CD14-positive monocyte (primary cell): ENCODE results near the gene SLC13A3. TPM values are rescaled to one million over a fixed set of nuclear protein-coding genes. Genes with fewer than 3 reads are reported as not detected.

Source experiments
- DNase-seq, 3 donors: peaks; one replicate each; pipeline ENCODE4 v3.0.0-alpha.2; 2011 to 2022
- H2AFZ ChIP-seq: 2 replicates; pipeline ENCODE4 v1.6.0; 2012; ENCODE audit warnings: mild to moderate bottlenecking, low read depth, low read length, inconsistent platforms; ENCODE audit not compliant: insufficient read depth, poor library complexity, severe bottlenecking
- H3K27ac ChIP-seq, 2 donors: 1 replicate in 1 of 2; 2 replicates in 1 of 2; pipeline ENCODE4 v1.5.1; 2012 to 2013; ENCODE audit warnings: low read length in 2 of 2, control low read depth in 1 of 2, inconsistent platforms in 1 of 2, low read depth in 1 of 2, mild to moderate bottlenecking in 1 of 2
- H3K27me3 ChIP-seq, 2 donors: one replicate each; pipeline versions ENCODE4 v1.6.0 to v1.6.1; 2011 to 2013; ENCODE audit warnings: low read length in 2 of 2; ENCODE audit not compliant: control insufficient read depth in 2 of 2, insufficient read depth in 2 of 2
- H3K36me3 ChIP-seq, 2 donors: replicated peaks in 1 of 2; 1 replicate in 1 of 2; 2 replicates in 1 of 2; pipeline versions ENCODE4 v1.5.1 to v1.6.1; 2012 to 2013; ENCODE audit warnings: low read length in 2 of 2, control low read depth in 1 of 2, inconsistent platforms in 1 of 2, mild to moderate bottlenecking in 1 of 2; ENCODE audit not compliant: insufficient read depth in 2 of 2, control insufficient read depth in 1 of 2
- H3K4me1 ChIP-seq, 2 donors: 1 replicate in 1 of 2; 2 replicates in 1 of 2; pipeline versions ENCODE4 v1.5.1 to v1.6.1; 2012 to 2013; ENCODE audit warnings: low read length in 2 of 2, control low read depth in 1 of 2, inconsistent platforms in 1 of 2, mild to moderate bottlenecking in 1 of 2, moderate library complexity in 1 of 2; ENCODE audit not compliant: insufficient read depth in 2 of 2, control insufficient read depth in 1 of 2
- H3K4me2 ChIP-seq: replicated peaks from 2 replicates; pipeline ENCODE3; 2012; ENCODE audit warnings: low read length, moderate library complexity, mild to moderate bottlenecking; ENCODE audit not compliant: poor library complexity, severe bottlenecking; ENCODE audit errors: extremely low read depth
- H3K4me3 ChIP-seq, 3 experiments: fragments of 200-600 bp in 1 of 3; sonication (generic) in 1 of 3; replicated peaks in 1 of 3; 1 replicate in 2 of 3; 2 replicates in 1 of 3; pipeline ENCODE4 v1.5.1; 2011 to 2013; ENCODE audit warnings: low read length in 3 of 3, mild to moderate bottlenecking in 3 of 3, control low read depth in 2 of 3, low read depth in 2 of 3, inconsistent platforms in 1 of 3, moderate library complexity in 1 of 3
- H3K79me2 ChIP-seq: 2 replicates; pipeline ENCODE4 v1.6.0; 2012; ENCODE audit warnings: mild to moderate bottlenecking, control low read depth, inconsistent platforms, low read length, moderate library complexity; ENCODE audit not compliant: insufficient read depth
- H3K9ac ChIP-seq: 2 replicates; pipeline ENCODE4 v1.6.0; 2017; ENCODE audit warnings: low read length, mild to moderate bottlenecking; ENCODE audit not compliant: insufficient read depth, poor library complexity, severe bottlenecking
- H3K9me3 ChIP-seq, 2 donors: replicated peaks in 1 of 2; 1 replicate in 1 of 2; 2 replicates in 1 of 2; pipeline versions ENCODE4 v1.5.1 to v1.6.1; 2012 to 2013; ENCODE audit warnings: low read length in 2 of 2, control low read depth in 1 of 2; ENCODE audit not compliant: control insufficient read depth in 1 of 2, insufficient read depth in 1 of 2
- H4K20me1 ChIP-seq: 2 replicates; pipeline ENCODE4 v1.6.0; 2012; ENCODE audit warnings: mild to moderate bottlenecking, low read length, control low read depth, moderate library complexity; ENCODE audit not compliant: insufficient read depth
- H3K27ac Mint-ChIP-seq, 7 donors: one replicate each; pipeline ENCODE4 v1.8.0; 2020; ENCODE audit warnings: mild to moderate bottlenecking in 7 of 7, mixed read lengths in 7 of 7, moderate library complexity in 6 of 7, inconsistent platforms in 2 of 7
- H3K27me3 Mint-ChIP-seq, 3 donors: one replicate each; pipeline ENCODE4 v1.8.0; 2021 to 2022; ENCODE audit warnings: low read depth in 3 of 3, mild to moderate bottlenecking in 3 of 3, mixed read lengths in 3 of 3, moderate library complexity in 3 of 3, inconsistent platforms in 1 of 3
- H3K36me3 Mint-ChIP-seq, 2 donors: one replicate each; pipeline ENCODE4 v1.8.0; 2020; ENCODE audit warnings: mixed read lengths in 2 of 2, inconsistent platforms in 1 of 2, mild to moderate bottlenecking in 1 of 2
- H3K4me1 Mint-ChIP-seq: one replicate; pipeline ENCODE4 v1.8.0; 2020; ENCODE audit warnings: mild to moderate bottlenecking, mixed read lengths
- H3K4me3 Mint-ChIP-seq, 2 donors: one replicate each; pipeline ENCODE4 v1.8.0; 2020; ENCODE audit warnings: mild to moderate bottlenecking in 2 of 2, mixed read lengths in 2 of 2, moderate library complexity in 1 of 2
- H3K9me3 Mint-ChIP-seq, 7 donors: one replicate each; pipeline ENCODE4 v1.8.0; 2020 to 2022; ENCODE audit warnings: mixed read lengths in 7 of 7, mild to moderate bottlenecking in 6 of 7, moderate library complexity in 6 of 7, inconsistent platforms in 2 of 7
- CTCF ChIP-seq: fragments of 200-600 bp; IDR thresholded peaks from one replicate; pipeline ENCODE4 v1.8.0; 2022; ENCODE audit warnings: antibody characterized with exemption, mild to moderate bottlenecking
- WGBS: methylation state at CpG from one replicate; pipeline ENCODE4 v1.1.5; 2013; ENCODE audit warnings: missing lambda C conversion rate; ENCODE audit not compliant: insufficient coverage; 5-methylcytosine and 5-hydroxymethylcytosine counted together
- intact Hi-C, 2 donors: fragments of 100-400 bp; cut with micrococcal nuclease; formaldehyde crosslinking; loops; one replicate each; pipeline versions ENCODE4 v1.15.0 to v1.15.1; 2023
- polyA plus RNA-seq, 3 donors: library from polyadenylated mRNA; depleted of rRNA in 1 of 3; unstranded in 2 of 3; stranded (reverse) in 1 of 3; fragments of 300-500 nt in 2 of 3; fragments of >200 nt in 1 of 3; fragmentation: Illumina TruSeq in 2 of 3; gene quantifications; 1 replicate in 2 of 3; 2 replicates in 1 of 3; pipeline ENCODE4 v1.2.3, GENCODE V29; 2012 to 2021

SLC13A3 gene
- polyA plus RNA-seq, 3 donors: 0.04 TPM; not detected in 2

GRCh38 chr20:46634528-46634927 lies 16.7 kb downstream of the SLC13A3 start:
- Histone ChIP-seq H3K36me3 (no peaks in the 10 kb centered on the region), H4K20me1 (no peaks in the 10 kb centered on the region), H3K9ac (no peak overlapping the region), H3K4me1 (peaks cover 20 to 22% of the 10 kb centered on the region in 2 donors), H2AFZ (no peak overlapping the region), H3K79me2 (no peaks in the 10 kb centered on the region), H3K27ac (no peak overlapping the region), H3K4me2 (no peak overlapping the region), H3K27me3 (no peaks in the 10 kb centered on the region), H3K4me3 (no peak overlapping the region), H3K9me3 (peaks cover 0 to 5% of the 10 kb centered on the region in 2 donors)
- H3K27me3 Mint-ChIP-seq: peaks cover 2 to 13% (median 7%) of the 10 kb centered on the region in 3 donors
- 71% methylated on average over 3 of the region's 6 CpGs for WGBS
- intact Hi-C loops: loop anchor here in 1 of 2 donors (5.0 kb wide), 1 partner anchor 87 kb away; no protein-coding TSS in a partner anchor
- H3K27ac Mint-ChIP-seq: no peak overlapping the region
- peaks cover 24% of the 10 kb centered on the region for H3K4me1 Mint-ChIP-seq
- H3K4me3 Mint-ChIP-seq: no peak overlapping the region
- TF ChIP-seq CTCF: no peak
- H3K36me3 Mint-ChIP-seq: no peaks in the 10 kb centered on the region
- peaks cover 2 to 9% (median 4%) of the 10 kb centered on the region in 7 donors for H3K9me3 Mint-ChIP-seq
- DNase-seq: no peak

- no peaks in the 10 kb centered on the region for H3K36me3 ChIP-seq
- no peaks in the 10 kb centered on the region for H3K27me3 ChIP-seq
- no peak overlapping the region for H3K9ac ChIP-seq
- H3K9me3 ChIP-seq: peaks cover 0 to 5% of the 10 kb centered on the region in 2 donors
- H3K27me3 Mint-ChIP-seq: peaks cover 5 to 11% (median 9%) of the 10 kb centered on the region in 3 donors
- H3K4me3 ChIP-seq: no peak overlapping the region
- no peak overlapping the region for H3K4me2 ChIP-seq
- no peak overlapping the region for H3K27ac ChIP-seq
- TF ChIP-seq CTCF: no peak
- 93% methylated on average over 7 of the region's 7 CpGs for WGBS
- peaks cover 3 to 17% (median 12%) of the 10 kb centered on the region in 7 donors for H3K9me3 Mint-ChIP-seq
- H2AFZ ChIP-seq: no peak overlapping the region
- peaks cover 20 to 22% of the 10 kb centered on the region in 2 donors for H3K4me1 ChIP-seq
- no peak for DNase-seq
- no peaks in the 10 kb centered on the region for H3K79me2 ChIP-seq
- H4K20me1 ChIP-seq: no peaks in the 10 kb centered on the region
- H3K36me3 Mint-ChIP-seq: no peaks in the 10 kb centered on the region
- peak overlapping the region in 3 of 7 donors; percentile 72 to 85 (median 80) for H3K27ac Mint-ChIP-seq
- no peak overlapping the region for H3K4me3 Mint-ChIP-seq
- intact Hi-C loops: loop anchor here in 1 of 2 donors (5.0 kb wide), 1 partner anchor 85 kb away; no protein-coding TSS in a partner anchor
- H3K4me1 Mint-ChIP-seq: peaks cover 24% of the 10 kb centered on the region
Measured at GRCh38 chr20:46631874-46632446, 19.3 kb downstream of the SLC13A3 start.
